HEK293 (cell line): ENCODE measurements around the gene LMO7.

ENCODE experiments used
- CTCF ChIA-PET: fragments of 350-600 bp; formaldehyde crosslinking; extraction: SDS; loops from one replicate; lab custom pipeline; 2021; ENCODE audit warnings: antibody characterized with exemption; lab: Yijun Ruan, JAX
- POLR2A ChIA-PET: fragments of 300-600 bp; formaldehyde crosslinking; extraction: SDS; loops from one replicate; lab custom pipeline; 2020; ENCODE audit warnings: antibody characterized with exemption, inconsistent platforms; lab: Yijun Ruan, JAX
- H3K27ac ChIP-seq: fragments of 200-500 bp; sonication (Bioruptor generic); 2 replicates; pipeline ENCODE4 v1.5.1; 2014; ENCODE audit warnings: low read depth, low read length, control low read depth, inconsistent platforms; ENCODE audit errors: extremely low read depth
- H3K36me3 ChIP-seq, 2 experiments: fragments of 200-500 bp in 1 of 2; sonication (Bioruptor generic) in 1 of 2; 1 replicate in 1 of 2; 2 replicates in 1 of 2; pipeline ENCODE4 v1.5.1; 2014 to 2017; ENCODE audit warnings: inconsistent platforms in 2 of 2, low read length in 2 of 2; ENCODE audit not compliant: control insufficient read depth in 2 of 2, insufficient read depth in 1 of 2
- H3K4me1 ChIP-seq: fragments of 200-500 bp; sonication (Bioruptor generic); 2 replicates; pipeline ENCODE4 v1.5.1; 2014; ENCODE audit warnings: mild to moderate bottlenecking, low read length, inconsistent platforms; ENCODE audit not compliant: control insufficient read depth, insufficient read depth
- H3K4me3 ChIP-seq: 2 replicates; pipeline ENCODE4 v1.5.1; 2011; ENCODE audit warnings: low read depth, mild to moderate bottlenecking, control low read depth, low read length, moderate library complexity
- H3K9me3 ChIP-seq: fragments of 200-500 bp; sonication (Bioruptor generic); 2 replicates; pipeline ENCODE4 v1.5.1; 2014; ENCODE audit warnings: low read depth, low read length, inconsistent platforms; ENCODE audit not compliant: control insufficient read depth, insufficient read depth
- SCRT2 ChIP-seq: fragments of 450-650 bp; formaldehyde crosslinking; IDR thresholded peaks from 2 replicates; pipeline ENCODE4 v1.5.1; 2016; ENCODE audit warnings: missing biosample characterization, missing genetic modification characterization
- ZFHX2 ChIP-seq: fragments of 450-650 bp; formaldehyde crosslinking; conservative IDR thresholded peaks from 2 replicates; pipeline ENCODE4 v1.5.1; 2016; ENCODE audit warnings: missing biosample characterization, missing genetic modification characterization
- ZFP3 ChIP-seq: fragments of 450-650 bp; formaldehyde crosslinking; IDR thresholded peaks from 2 replicates; pipeline ENCODE4 v1.5.1; 2016; ENCODE audit warnings: low read depth, missing biosample characterization, missing genetic modification characterization
- ZFP69B ChIP-seq: fragments of 450-650 bp; formaldehyde crosslinking; IDR thresholded peaks from 2 replicates; pipeline ENCODE4 v1.5.1; 2016; ENCODE audit warnings: missing biosample characterization, missing genetic modification characterization
- ZNF175 ChIP-seq: fragments of 450-650 bp; formaldehyde crosslinking; IDR thresholded peaks from 2 replicates; pipeline ENCODE4 v1.5.1; 2016; ENCODE audit warnings: missing biosample characterization, missing genetic modification characterization
- ZNF202 ChIP-seq: fragments of 450-650 bp; formaldehyde crosslinking; IDR thresholded peaks from 2 replicates; pipeline ENCODE4 v1.5.1; 2016; ENCODE audit warnings: missing biosample characterization, missing genetic modification characterization, borderline replicate concordance
- ZNF280C ChIP-seq: fragments of 450-650 bp; formaldehyde crosslinking; IDR thresholded peaks from 2 replicates; pipeline ENCODE4 v1.5.1; 2016; ENCODE audit warnings: missing biosample characterization, missing genetic modification characterization
- ZNF544 ChIP-seq: fragments of 450-650 bp; formaldehyde crosslinking; IDR thresholded peaks from 2 replicates; pipeline ENCODE4 v1.5.0; 2017; ENCODE audit warnings: missing biosample characterization, missing genetic modification characterization
- ZNF610 ChIP-seq: fragments of 450-650 bp; formaldehyde crosslinking; IDR thresholded peaks from 2 replicates; pipeline ENCODE4 v1.5.1; 2016; ENCODE audit warnings: missing biosample characterization, missing genetic modification characterization, borderline replicate concordance
- ZNF645 ChIP-seq: fragments of 450-650 bp; formaldehyde crosslinking; IDR thresholded peaks from 2 replicates; pipeline ENCODE4; 2016; ENCODE audit warnings: missing biosample characterization, missing genetic modification characterization
- ZNF658 ChIP-seq: fragments of 450-650 bp; formaldehyde crosslinking; IDR thresholded peaks from 2 replicates; pipeline ENCODE4; 2016; ENCODE audit warnings: missing biosample characterization, missing genetic modification characterization
- ZNF776 ChIP-seq: fragments of 450-650 bp; formaldehyde crosslinking; IDR thresholded peaks from 2 replicates; pipeline ENCODE4 v1.5.0; 2017; ENCODE audit warnings: missing biosample characterization, missing genetic modification characterization, borderline replicate concordance
- ZNF785 ChIP-seq: fragments of 450-650 bp; formaldehyde crosslinking; IDR thresholded peaks from 2 replicates; pipeline ENCODE4 v1.5.1; 2016; ENCODE audit warnings: missing biosample characterization, missing genetic modification characterization
- TF ChIP-seq, protein P1 (sequence below): fragments of 450-650 bp; formaldehyde crosslinking; IDR thresholded peaks from 2 replicates; pipeline ENCODE4 v1.5.1; 2016; ENCODE audit warnings: missing biosample characterization, missing genetic modification characterization, borderline replicate concordance
- TF ChIP-seq, protein P2 (sequence below): fragments of 450-650 bp; formaldehyde crosslinking; IDR thresholded peaks from 2 replicates; pipeline ENCODE4 v1.5.1; 2016; ENCODE audit warnings: missing biosample characterization, missing genetic modification characterization

The LMO7 gene

GRCh38 chr13:75818179-75818967 lies 182.2 kb downstream of the LMO7 start:
- TF ChIP-seq SCRT2 (tag by site-specific recombination) (no peak), ZNF658 (tag by site-specific recombination) (no peak), ZFP3 (tag by site-specific recombination) (no peak), ZNF785 (tag by site-specific recombination) (no peak), ZNF175 (no peak), ZNF645 (tag by site-specific recombination) (no peak), ZFP69B (tag by site-specific recombination) (no peak)
- TF ChIP-seq, protein P1, sequence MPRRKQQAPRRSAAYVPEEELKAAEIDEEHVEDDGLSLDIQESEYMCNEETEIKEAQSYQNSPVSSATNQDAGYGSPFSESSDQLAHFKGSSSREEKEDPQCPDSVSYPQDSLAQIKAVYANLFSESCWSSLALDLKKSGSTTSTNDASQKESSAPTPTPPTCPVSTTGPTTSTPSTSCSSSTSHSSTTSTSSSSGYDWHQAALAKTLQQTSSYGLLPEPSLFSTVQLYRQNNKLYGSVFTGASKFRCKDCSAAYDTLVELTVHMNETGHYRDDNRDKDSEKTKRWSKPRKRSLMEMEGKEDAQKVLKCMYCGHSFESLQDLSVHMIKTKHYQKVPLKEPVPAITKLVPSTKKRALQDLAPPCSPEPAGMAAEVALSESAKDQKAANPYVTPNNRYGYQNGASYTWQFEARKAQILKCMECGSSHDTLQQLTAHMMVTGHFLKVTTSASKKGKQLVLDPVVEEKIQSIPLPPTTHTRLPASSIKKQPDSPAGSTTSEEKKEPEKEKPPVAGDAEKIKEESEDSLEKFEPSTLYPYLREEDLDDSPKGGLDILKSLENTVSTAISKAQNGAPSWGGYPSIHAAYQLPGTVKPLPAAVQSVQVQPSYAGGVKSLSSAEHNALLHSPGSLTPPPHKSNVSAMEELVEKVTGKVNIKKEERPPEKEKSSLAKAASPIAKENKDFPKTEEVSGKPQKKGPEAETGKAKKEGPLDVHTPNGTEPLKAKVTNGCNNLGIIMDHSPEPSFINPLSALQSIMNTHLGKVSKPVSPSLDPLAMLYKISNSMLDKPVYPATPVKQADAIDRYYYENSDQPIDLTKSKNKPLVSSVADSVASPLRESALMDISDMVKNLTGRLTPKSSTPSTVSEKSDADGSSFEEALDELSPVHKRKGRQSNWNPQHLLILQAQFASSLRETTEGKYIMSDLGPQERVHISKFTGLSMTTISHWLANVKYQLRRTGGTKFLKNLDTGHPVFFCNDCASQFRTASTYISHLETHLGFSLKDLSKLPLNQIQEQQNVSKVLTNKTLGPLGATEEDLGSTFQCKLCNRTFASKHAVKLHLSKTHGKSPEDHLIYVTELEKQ (tag by site-specific recombination) = no peak
- TF ChIP-seq, protein P2, sequence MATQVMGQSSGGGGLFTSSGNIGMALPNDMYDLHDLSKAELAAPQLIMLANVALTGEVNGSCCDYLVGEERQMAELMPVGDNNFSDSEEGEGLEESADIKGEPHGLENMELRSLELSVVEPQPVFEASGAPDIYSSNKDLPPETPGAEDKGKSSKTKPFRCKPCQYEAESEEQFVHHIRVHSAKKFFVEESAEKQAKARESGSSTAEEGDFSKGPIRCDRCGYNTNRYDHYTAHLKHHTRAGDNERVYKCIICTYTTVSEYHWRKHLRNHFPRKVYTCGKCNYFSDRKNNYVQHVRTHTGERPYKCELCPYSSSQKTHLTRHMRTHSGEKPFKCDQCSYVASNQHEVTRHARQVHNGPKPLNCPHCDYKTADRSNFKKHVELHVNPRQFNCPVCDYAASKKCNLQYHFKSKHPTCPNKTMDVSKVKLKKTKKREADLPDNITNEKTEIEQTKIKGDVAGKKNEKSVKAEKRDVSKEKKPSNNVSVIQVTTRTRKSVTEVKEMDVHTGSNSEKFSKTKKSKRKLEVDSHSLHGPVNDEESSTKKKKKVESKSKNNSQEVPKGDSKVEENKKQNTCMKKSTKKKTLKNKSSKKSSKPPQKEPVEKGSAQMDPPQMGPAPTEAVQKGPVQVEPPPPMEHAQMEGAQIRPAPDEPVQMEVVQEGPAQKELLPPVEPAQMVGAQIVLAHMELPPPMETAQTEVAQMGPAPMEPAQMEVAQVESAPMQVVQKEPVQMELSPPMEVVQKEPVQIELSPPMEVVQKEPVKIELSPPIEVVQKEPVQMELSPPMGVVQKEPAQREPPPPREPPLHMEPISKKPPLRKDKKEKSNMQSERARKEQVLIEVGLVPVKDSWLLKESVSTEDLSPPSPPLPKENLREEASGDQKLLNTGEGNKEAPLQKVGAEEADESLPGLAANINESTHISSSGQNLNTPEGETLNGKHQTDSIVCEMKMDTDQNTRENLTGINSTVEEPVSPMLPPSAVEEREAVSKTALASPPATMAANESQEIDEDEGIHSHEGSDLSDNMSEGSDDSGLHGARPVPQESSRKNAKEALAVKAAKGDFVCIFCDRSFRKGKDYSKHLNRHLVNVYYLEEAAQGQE (tag by site-specific recombination) = no peak
- TF ChIP-seq, all 188 proteins: peak for 0
- Histone ChIP-seq H3K4me3 (no peak overlapping the region), H3K36me3 (peaks cover 0 to 15% of the 10 kb centered on the region in 2 experiments; a peak in 1 of 3 replicates), H3K27ac (no peak overlapping the region), H3K4me1 (no peaks in the 10 kb centered on the region), H3K9me3 (no peaks in the 10 kb centered on the region)
- ChIA-PET CTCF (no interaction called here), POLR2A (no interaction called here)

GRCh38 chr13:75818968-75819225 lies 182.8 kb downstream of the LMO7 start:
- TF ChIP-seq ZFHX2 (tag by site-specific recombination) (no peak), ZNF544 (tag by site-specific recombination) (no peak), ZNF280C (tag by site-specific recombination) (no peak), ZNF202 (tag by site-specific recombination) (no peak), ZNF658 (tag by site-specific recombination) (no peak), ZNF610 (tag by site-specific recombination) (no peak), ZNF776 (tag by site-specific recombination) (no peak)
- CTCF ChIA-PET = interaction anchor here (0.5 kb wide), 1 partner anchor 52 kb away, joined by 3 read pairs; no protein-coding TSS in a partner anchor
- Histone ChIP-seq H3K4me3 (no peak overlapping the region), H3K9me3 (no peaks in the 10 kb centered on the region), H3K27ac (no peak overlapping the region), H3K4me1 (no peaks in the 10 kb centered on the region), H3K36me3 (peaks cover 0 to 20% of the 10 kb centered on the region in 2 experiments; a peak in 1 of 3 replicates)
- POLR2A ChIA-PET = no interaction called here
